ENCODE results near the gene RAD23A. TPM values are rescaled to one million over a fixed set of nuclear protein-coding genes. Genes with fewer than 3 reads are reported as not detected.

RAD23A gene
- total RNA-seq, 1 donor from 2014 or later, result 40.6 TPM

GRCh38 chr19:12946731-12947496 is 1.3 kb downstream of the RAD23A start:
- H3K27me3 ChIP-seq (ENCODE audit: insufficient read depth, low read length), result no peaks in the 10 kb centered on the region
- H3K36me3 Mint-ChIP-seq (ENCODE audit: low read depth, unreplicated experiment), result peaks cover 16% of the 10 kb centered on the region
- H3K4me2 ChIP-seq (ENCODE audit: low read length), result peak overlapping the region; percentile 94
- peak; percentile 29 for FAIRE-seq
- no peaks in the 10 kb centered on the region for H3K27me3 Mint-ChIP-seq (ENCODE audit: low read depth, unreplicated experiment)
- TF ChIP-seq EZH2 (IDR thresholded peaks at IDR 0.05; ENCODE audit: insufficient read depth, low read length), result no peak
- TF ChIP-seq, protein P1, sequence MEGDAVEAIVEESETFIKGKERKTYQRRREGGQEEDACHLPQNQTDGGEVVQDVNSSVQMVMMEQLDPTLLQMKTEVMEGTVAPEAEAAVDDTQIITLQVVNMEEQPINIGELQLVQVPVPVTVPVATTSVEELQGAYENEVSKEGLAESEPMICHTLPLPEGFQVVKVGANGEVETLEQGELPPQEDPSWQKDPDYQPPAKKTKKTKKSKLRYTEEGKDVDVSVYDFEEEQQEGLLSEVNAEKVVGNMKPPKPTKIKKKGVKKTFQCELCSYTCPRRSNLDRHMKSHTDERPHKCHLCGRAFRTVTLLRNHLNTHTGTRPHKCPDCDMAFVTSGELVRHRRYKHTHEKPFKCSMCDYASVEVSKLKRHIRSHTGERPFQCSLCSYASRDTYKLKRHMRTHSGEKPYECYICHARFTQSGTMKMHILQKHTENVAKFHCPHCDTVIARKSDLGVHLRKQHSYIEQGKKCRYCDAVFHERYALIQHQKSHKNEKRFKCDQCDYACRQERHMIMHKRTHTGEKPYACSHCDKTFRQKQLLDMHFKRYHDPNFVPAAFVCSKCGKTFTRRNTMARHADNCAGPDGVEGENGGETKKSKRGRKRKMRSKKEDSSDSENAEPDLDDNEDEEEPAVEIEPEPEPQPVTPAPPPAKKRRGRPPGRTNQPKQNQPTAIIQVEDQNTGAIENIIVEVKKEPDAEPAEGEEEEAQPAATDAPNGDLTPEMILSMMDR (IDR thresholded peaks at IDR 0.05; ENCODE audit: insufficient read depth, low read depth, low read length), result no peak
- H3K79me2 ChIP-seq (ENCODE audit: insufficient read depth, low read length), result peaks cover 62% of the 10 kb centered on the region
- peak overlapping the region; percentile 88 for H3K27ac Mint-ChIP-seq (ENCODE audit: unreplicated experiment)
- H3K4me3 ChIP-seq (ENCODE audit: insufficient read depth, low read depth, low read length), result peak overlapping the region; percentile 91
- peak overlapping the region; percentile 80 for H3K27ac ChIP-seq (ENCODE audit: low read depth, low read length)
- peak overlapping the region; percentile 91 for H3K4me3 Mint-ChIP-seq (ENCODE audit: unreplicated experiment)
- peaks cover 22% of the 10 kb centered on the region for H3K4me1 Mint-ChIP-seq (ENCODE audit: low read depth, unreplicated experiment)
- H4K20me1 ChIP-seq (ENCODE audit: insufficient read depth, low read length), result peaks cover 48% of the 10 kb centered on the region
- peaks cover 41% of the 10 kb centered on the region for H3K36me3 ChIP-seq (ENCODE audit: insufficient read depth, low read length)
- DNase-seq (ENCODE audit: low read depth), result no peak
- H3K9me3 Mint-ChIP-seq (ENCODE audit: unreplicated experiment), result no peaks in the 10 kb centered on the region
- H3K9me3 ChIP-seq (ENCODE audit: insufficient read depth, low read depth, low read length), result no peaks in the 10 kb centered on the region
- peak overlapping the region; percentile 93 for H3K9ac ChIP-seq (ENCODE audit: low read length)
- H3K4me1 ChIP-seq (ENCODE audit: insufficient read depth, low read length), result peaks cover 20% of the 10 kb centered on the region
- no peak overlapping the region for H2AFZ ChIP-seq (ENCODE audit: low read depth, low read length)

DNA sequence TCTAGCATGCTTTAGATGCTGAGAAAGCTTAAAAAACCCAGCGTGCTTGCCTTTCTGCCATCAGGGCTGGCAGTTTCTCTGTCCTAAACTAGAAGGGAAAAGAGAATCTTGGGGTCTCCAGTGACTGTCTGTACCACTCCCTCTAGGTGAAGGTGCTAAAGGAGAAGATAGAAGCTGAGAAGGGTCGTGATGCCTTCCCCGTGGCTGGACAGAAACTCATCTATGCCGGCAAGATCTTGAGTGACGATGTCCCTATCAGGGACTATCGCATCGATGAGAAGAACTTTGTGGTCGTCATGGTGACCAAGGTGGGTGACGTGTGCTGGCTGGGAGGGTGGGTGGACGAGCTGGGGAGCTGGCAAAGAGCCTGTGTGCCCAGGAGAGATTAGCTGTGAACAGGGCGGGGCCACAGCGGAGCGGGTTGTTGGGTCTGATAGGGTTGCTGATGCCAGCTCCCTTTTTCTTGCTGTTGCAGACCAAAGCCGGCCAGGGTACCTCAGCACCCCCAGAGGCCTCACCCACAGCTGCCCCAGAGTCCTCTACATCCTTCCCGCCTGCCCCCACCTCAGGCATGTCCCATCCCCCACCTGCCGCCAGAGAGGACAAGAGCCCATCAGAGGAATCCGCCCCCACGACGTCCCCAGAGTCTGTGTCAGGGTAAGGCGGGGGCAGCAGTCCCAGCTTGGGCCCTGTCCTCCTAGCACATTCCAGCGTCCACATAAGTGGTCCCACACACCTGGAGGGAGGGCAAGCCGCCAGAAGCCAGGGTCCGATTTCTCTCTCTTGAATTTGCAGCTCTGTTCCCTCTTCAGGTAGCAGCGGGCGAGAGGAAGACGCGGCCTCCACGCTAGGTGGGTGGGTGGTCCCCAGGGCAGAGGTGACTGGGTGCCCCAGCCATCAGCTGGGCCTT is 2.3 kb downstream of the RAD23A start:
- no peaks in the 10 kb centered on the region for H3K27me3 Mint-ChIP-seq (ENCODE audit: low read depth, unreplicated experiment)
- peak overlapping the region; percentile 64 for H3K4me3 Mint-ChIP-seq (ENCODE audit: unreplicated experiment)
- H3K79me2 ChIP-seq (ENCODE audit: insufficient read depth, low read length), result peaks cover 53% of the 10 kb centered on the region
- no peak overlapping the region for H3K27ac Mint-ChIP-seq (ENCODE audit: unreplicated experiment)
- H3K27ac ChIP-seq (ENCODE audit: low read depth, low read length), result peak overlapping the region; percentile 14
- no peak overlapping the region for H3K4me3 ChIP-seq (ENCODE audit: insufficient read depth, low read depth, low read length)
- TF ChIP-seq EZH2 (IDR thresholded peaks at IDR 0.05; ENCODE audit: insufficient read depth, low read length), result no peak
- TF ChIP-seq, protein P1 (IDR thresholded peaks at IDR 0.05; ENCODE audit: insufficient read depth, low read depth, low read length), result no peak
- H3K27me3 ChIP-seq (ENCODE audit: insufficient read depth, low read length), result no peaks in the 10 kb centered on the region
- peaks cover 37% of the 10 kb centered on the region for H3K36me3 ChIP-seq (ENCODE audit: insufficient read depth, low read length)
- no peaks in the 10 kb centered on the region for H3K9me3 Mint-ChIP-seq (ENCODE audit: unreplicated experiment)
- peak overlapping the region; percentile 34 for H3K4me2 ChIP-seq (ENCODE audit: low read length)
- peak overlapping the region; percentile 10 for H3K9ac ChIP-seq (ENCODE audit: low read length)
- no peak for FAIRE-seq
- DNase-seq (ENCODE audit: low read depth), result no peak
- H3K9me3 ChIP-seq (ENCODE audit: insufficient read depth, low read depth, low read length), result no peaks in the 10 kb centered on the region
- peaks cover 42% of the 10 kb centered on the region for H4K20me1 ChIP-seq (ENCODE audit: insufficient read depth, low read length)
- H3K4me1 Mint-ChIP-seq (ENCODE audit: low read depth, unreplicated experiment), result peaks cover 15% of the 10 kb centered on the region
- H2AFZ ChIP-seq (ENCODE audit: low read depth, low read length), result no peak overlapping the region
- H3K4me1 ChIP-seq (ENCODE audit: insufficient read depth, low read length), result peaks cover 28% of the 10 kb centered on the region
- H3K36me3 Mint-ChIP-seq (ENCODE audit: low read depth, unreplicated experiment), result peaks cover 12% of the 10 kb centered on the region

Measured in astrocyte (in vitro differentiated cells and primary cell).